Jurkat, Clone E6-1 (cell line): ENCODE measurements around the gene PIM3.

Experiments
- DNase-seq: peaks from one replicate; pipeline ENCODE4 v3.0.0-alpha.2; 2011; ENCODE audit warnings: low read depth, low spot score
- H3K4me3 ChIP-seq: 2 replicates; pipeline ENCODE4 v1.5.1; 2011; ENCODE audit warnings: mild to moderate bottlenecking, low read length, control low read depth, moderate library complexity

Gene PIM3

DNA sequence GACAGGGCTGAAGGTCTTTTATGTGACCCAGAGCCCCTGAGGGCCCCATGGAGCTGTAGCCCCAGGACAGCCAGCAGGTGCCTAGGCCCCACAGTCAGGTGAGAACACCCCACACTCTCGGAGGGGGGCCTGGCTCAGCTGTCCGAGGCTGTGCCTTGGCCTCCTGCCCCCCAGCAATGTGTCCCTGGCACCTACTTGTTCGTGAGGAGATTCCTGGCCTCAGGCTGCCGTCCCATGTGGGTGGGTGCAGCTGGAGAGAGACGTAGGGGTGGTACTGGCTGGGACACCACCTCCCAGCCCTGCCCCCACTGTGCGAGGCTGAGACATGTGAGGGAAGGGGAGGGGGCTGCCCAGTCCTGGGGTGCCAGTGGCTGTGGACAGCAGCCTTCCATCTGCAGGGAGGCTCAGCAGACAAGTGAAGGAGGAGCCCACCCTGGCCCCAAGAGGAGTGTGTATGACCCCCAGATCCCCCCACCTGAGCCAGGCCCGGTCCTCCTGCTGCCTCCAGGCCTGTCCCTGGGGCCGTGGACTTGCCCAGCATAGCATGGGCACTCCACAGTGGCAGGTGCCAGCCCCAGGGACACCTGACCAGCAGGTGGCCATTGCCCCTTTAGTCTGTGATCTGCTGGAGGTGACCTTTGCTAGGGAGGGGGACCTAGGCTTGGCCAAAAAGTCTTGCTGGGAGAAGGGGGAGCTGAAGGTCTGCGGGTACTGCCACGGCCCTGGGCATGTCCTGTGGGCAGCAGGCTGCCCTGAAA, 35.0 kb downstream of the PIM3 start:
- DNase-seq, result no peak
- H3K4me3 ChIP-seq, result no peak overlapping the region

DNA sequence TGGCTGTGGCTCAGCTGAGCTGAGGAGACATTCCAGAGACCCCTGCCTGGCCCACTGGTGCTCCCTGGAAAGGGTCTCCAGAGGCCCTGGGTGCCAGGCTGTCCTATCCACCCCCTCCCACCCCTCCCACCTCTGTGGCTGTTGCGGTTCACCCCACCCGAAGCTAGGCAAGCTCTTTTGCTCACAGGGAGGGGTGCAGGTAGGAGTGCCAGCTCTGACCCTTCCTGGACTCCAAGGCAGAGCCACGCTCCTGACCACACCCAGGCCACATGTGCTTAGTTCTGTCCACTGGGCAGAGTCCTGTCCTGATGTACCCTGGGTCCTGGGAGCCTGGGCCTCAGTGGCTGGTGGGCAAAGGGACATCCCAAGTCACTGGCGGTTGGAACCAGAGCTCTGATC, 35.5 kb downstream of the PIM3 start:
- DNase-seq, result no peak

DNA sequence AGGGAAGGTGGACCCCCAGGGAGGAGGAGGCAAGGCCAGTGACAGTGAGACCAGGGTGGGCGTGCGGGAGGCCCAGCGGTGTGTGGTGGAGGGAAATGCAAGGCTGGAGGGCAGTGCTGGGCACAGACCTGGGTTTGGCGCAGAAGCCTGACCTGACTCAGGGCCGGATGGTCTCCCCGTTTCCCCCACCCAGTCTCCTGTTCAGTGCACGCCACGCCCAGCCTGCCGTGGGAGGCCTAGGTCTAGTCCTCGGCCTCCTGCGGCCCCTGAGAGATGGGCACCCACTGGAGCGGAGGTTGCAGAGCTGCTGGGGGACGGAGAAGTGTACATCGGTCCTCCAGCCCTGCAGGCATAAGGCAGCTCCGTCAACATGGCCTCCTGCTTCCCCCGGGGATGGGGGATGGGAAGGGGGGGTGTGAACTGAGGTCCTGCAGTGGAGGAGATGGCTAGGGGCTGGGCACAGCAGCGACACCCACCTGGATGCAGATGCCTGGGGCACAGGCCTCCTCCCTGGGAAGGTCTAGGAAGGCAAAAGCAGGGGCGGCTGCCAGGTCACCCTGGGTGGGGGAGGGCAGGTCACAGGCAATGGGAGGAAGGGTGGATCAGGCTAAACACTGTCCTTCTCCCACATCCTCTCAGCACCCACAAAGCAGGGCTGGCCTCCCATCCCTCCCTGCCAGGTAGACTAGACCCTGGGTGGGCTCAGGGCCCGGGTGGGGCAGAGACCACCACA, 36.1 kb downstream of the PIM3 start:
- DNase-seq, result no peak
- H3K4me3 ChIP-seq, result no peak overlapping the region

More for the DNA sequence above, 35.5 kb downstream of the PIM3 start:
- no peak overlapping the region for H3K4me3 ChIP-seq

DNA sequence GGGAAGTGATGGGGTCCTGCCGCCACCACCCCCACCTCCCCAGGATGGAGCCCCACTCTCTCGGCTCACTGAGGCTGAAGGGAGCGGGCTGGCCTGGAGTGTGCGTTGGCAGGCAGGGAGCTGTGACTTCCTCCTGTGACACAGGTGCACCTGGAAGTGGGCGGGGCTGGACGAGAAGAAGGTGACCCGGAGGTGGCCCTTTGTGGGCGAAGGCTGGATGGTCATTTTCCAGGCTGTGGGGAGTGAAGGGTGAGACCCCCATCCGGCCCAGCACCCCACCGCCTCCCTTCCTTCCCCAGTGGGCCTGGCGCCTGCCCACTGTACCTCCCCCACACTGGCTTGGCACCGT, 36.7 kb downstream of the PIM3 start:
- DNase-seq, result no peak
- no peak overlapping the region for H3K4me3 ChIP-seq

DNA sequence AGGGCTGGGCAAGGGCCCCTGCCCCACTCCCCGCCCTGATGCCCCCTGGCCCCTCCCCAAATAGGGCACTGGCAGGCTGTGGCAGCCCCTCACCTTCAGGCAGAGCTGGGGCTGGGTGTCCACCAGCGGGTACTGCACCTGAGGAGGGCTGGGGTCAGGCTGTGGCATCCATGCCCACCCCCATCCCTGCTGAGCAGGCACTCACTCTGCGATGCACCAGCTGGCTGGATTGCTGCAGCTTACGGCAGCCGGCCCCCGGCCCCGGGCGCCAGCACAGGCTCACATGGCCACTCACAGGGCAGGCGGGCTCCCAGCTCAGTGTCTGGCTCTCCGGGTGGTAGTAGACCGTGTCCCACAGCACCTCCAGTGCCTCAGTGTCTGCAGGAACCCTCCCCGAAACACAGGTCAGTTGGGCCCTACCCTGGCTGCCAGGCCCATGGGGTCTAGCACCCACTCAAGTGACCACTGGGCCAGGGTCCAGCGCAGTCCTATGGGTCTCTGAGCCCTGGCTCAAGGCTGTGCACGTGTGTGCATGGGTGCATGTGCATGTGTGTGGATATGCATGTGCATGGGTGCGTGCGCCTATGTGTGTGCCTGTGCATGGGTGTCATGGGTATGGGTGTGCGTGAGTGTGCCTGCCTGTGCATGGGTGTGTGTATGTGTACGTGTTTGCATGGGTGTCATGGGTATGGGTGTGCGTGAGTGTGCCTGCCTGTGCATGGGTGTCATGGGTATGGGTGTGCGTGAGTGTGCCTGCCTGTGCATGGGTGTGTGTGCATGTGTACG, 37.6 kb downstream of the PIM3 start:
- no peak for DNase-seq
- H3K4me3 ChIP-seq, result no peak overlapping the region

GRCh38 chr22:49998718-49999062, 38.1 kb downstream of the PIM3 start:
- DNase-seq, result no peak
- H3K4me3 ChIP-seq, result no peak overlapping the region

GRCh38 chr22:49999063-49999945, 38.7 kb downstream of the PIM3 start:
- no peak for DNase-seq
- no peak overlapping the region for H3K4me3 ChIP-seq

DNA sequence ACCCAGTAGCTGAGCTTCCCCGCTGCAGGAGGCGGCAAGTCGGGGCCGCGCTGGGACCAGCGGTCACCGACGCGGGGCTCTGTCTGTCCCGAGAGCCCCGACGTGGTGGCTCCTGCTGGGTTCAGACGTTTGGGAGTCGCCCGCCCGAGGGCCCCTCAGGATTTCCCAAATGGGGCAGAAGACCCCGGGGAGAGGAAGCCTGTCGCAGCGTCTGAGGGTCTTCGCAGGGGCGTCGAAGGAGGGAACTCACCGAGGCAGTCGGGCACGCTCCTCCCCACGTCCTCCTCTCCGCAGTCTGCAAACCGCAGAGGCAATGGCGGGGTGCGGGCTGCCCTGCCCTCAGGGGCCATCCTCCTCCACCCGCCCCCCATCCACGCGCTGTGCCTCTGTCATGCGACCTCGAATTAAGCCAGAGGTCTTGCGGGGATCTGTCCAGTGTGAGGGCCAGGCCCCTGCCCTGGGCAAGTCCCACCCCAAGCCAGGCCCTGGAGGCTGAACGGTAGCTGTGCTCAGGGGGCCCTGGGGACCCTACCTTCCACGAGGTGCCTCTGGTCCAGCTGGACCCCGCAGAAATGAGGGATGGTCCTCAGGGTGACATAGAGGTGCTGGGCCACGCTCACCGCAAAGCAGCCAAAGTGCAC, 39.5 kb downstream of the PIM3 start:
- DNase-seq, result no peak
- H3K4me3 ChIP-seq, result no peak overlapping the region

DNA sequence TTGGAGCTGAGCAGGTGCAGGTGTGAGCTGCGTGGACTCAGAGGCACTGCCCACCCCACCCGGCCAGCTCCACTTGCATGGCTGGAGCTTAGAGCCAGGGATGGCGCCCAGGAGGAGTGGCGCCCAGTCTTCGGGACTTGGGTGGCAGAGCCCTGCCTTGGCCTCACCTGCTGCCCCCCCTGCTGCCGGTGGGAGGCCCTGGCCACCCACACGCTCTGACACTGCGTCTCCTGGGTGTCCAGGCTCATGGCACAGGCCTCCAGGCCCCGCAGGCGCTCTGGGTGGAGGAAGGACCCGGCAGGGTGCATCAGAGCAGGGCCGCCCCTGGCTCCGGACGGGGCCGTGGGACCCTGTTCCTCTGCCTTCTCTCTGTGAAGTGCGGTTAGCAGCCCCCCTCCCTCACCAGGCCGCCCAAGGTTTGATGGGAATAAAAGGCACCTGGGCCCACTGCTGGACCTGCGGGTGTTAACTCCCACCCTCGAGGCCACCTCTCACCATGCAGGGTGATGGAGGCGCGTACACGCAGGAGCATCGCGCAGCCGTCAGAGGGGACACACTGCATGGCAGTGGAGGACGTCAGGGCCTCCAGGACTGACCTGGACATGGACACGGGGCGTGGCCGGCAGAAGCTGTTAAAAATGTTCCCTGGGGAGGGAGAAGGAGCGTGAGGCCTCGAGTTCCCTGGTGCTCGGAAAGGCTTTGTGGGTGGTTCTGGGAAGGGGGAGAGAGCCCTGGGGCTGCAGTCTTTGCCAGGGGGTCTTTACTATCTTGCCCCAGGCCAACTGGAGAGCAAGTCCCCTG, 40.2 kb downstream of the PIM3 start:
- no peak overlapping the region for H3K4me3 ChIP-seq
- DNase-seq, result no peak

DNA sequence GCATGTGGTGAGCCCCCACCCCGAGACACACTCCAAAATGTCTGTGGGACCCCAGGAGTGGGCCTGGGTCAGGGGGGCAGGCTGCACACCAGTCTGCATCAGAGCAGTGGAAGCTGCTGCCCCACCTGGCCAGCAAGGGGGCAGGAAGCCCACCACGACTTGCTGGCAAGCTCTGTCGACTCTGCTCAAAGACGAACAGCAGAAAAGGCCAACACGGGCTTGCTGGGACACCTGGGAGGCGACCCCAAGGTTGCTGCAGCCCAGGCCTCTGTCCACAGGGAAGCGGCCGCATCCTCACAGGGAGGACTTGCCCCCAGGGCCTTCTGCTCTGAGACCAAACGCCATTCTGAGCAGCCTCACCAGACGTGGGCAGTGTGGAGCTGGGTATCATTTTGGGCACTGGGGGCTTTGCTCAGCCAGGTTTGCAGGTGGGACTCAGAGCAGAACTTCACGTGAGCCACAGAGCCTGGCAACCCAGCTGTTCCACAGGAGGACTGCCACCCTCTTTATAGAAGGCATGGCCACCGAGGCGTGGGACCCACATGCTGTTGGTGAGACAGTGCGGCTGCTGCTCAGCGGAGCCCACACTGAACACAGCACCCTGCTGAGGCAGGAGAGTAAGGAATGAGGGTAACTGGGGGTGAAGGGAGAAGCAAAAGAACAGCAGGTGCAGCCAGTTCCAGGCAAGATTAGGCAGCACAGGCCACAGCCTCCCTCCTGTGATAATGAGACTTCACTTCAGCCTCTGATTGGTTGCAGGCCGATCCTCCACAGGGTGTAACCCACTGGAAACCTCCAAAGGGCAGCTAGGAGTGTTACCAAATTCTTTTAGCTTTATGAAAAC, 41.0 kb downstream of the PIM3 start:
- no peak overlapping the region for H3K4me3 ChIP-seq
- DNase-seq, result no peak

DNA sequence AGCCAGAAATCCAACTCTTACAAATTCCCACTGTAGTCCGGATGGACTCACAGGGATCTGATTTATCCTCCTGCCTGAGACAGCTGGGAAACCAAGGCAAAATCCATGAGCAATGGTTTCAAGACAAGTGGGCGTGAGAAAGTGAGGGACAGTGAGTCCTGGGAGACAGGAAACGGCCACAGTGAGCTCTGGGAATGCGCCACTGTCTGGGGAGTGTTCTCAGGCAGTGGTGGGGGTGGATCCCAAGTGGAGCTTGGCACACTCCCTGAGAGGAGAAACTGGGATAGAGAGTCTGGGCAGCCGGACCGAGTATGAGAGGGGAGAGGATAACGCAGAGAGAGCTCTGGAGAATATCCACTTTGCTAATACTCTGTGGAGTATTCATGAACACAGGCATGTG, 42.2 kb downstream of the PIM3 start:
- no peak overlapping the region for H3K4me3 ChIP-seq
- DNase-seq, result no peak

- no peak for DNase-seq
- H3K4me3 ChIP-seq, result no peak overlapping the region
Observed at GRCh38 chr22:50004918-50005317, 44.3 kb downstream of the PIM3 start.

- no peak overlapping the region for H3K4me3 ChIP-seq
- no peak for DNase-seq
Observed at GRCh38 chr22:50007057-50007511, 46.5 kb downstream of the PIM3 start.

GRCh38 chr22:50008151-50009040, 47.8 kb downstream of the PIM3 start:
- H3K4me3 ChIP-seq, result no peak overlapping the region
- no peak for DNase-seq

GRCh38 chr22:50009251-50009650, 48.7 kb downstream of the PIM3 start:
- DNase-seq, result no peak

More at GRCh38 chr22:50009251-50009650, 48.7 kb downstream of the PIM3 start:
- H3K4me3 ChIP-seq, result no peak overlapping the region
